GM10248 (cell line): Measurements from ENCODE around the gene POU2F3.
A peak's percentile ranks its signal among the peaks of the same experiment; 100 is the strongest.

Experiments
- CTCF ChIA-PET: fragments of 300-600 bp; sonication (Branson Sonifier 250); formaldehyde crosslinking; extraction: SDS; loops from one replicate; lab custom pipeline; 2021; ENCODE audit warnings: antibody characterized with exemption; lab: Yijun Ruan, JAX
- POLR2A ChIA-PET: fragments of 350-650 bp; sonication (Branson Sonifier 250); formaldehyde crosslinking; extraction: SDS; loops from one replicate; lab custom pipeline; 2020; ENCODE audit warnings: antibody characterized with exemption; lab: Yijun Ruan, JAX
- DNase-seq: peaks from one replicate; pipeline ENCODE4 v3.0.0; 2012; ENCODE audit errors: extremely low spot score
- CTCF ChIP-seq: IDR thresholded peaks from 2 replicates; pipeline ENCODE4 v1.5.1; 2012; ENCODE audit warnings: mild to moderate bottlenecking, low read depth; ENCODE audit errors: extremely low read depth, missing control alignments, control extremely low read depth

POU2F3 gene

GRCh38 chr11:120331301-120331996 is 91.5 kb downstream of the POU2F3 start:
- no peak for DNase-seq
- POLR2A ChIA-PET = no interaction called here
- no peak for TF ChIP-seq CTCF
- CTCF ChIA-PET = interaction anchor here (2.4 kb wide), 1 partner anchor 28 kb away, joined by 10 read pairs; no protein-coding TSS in a partner anchor

GRCh38 chr11:120332822-120333716 is 93.1 kb downstream of the POU2F3 start:
- ChIA-PET CTCF (interaction anchor here (1.2 to 4.3 kb wide), 5 partner anchors 10 to 104 kb away, joined by 3 to 15 read pairs (median 10); no protein-coding TSS in a partner anchor), POLR2A (interaction anchor here (0.8 kb wide), 1 partner anchor 226 kb away, joined by 3 read pairs; no protein-coding TSS in a partner anchor)
- DNase-seq = no peak
- TF ChIP-seq CTCF = no peak

GRCh38 chr11:120333801-120334200 is 93.9 kb downstream of the POU2F3 start:
- CTCF ChIA-PET = interaction anchor here (0.7 to 4.3 kb wide), 13 partner anchors 8 to 618 kb away, joined by 3 to 22 read pairs (median 8); partner anchors contain the start of gene TLCD5
- TF ChIP-seq CTCF = no peak
- POLR2A ChIA-PET = no interaction called here

GRCh38 chr11:120334332-120334731 is 94.4 kb downstream of the POU2F3 start:
- ChIA-PET CTCF (interaction anchor here (0.7 to 4.3 kb wide), 18 partner anchors 8 to 617 kb away, joined by 3 to 22 read pairs (median 4); partner anchors contain the start of gene TLCD5), POLR2A (no interaction called here)
- TF ChIP-seq CTCF = no peak
- DNase-seq = no peak

More at GRCh38 chr11:120333801-120334200, 93.9 kb downstream of the POU2F3 start:
- DNase-seq = no peak

GRCh38 chr11:120334894-120335462 is 95.0 kb downstream of the POU2F3 start:
- peak; percentile 70 for TF ChIP-seq CTCF
- POLR2A ChIA-PET = no interaction called here
- DNase-seq = peak; percentile 54

GRCh38 chr11:120335556-120335907 is 95.6 kb downstream of the POU2F3 start:
- TF ChIP-seq CTCF = no peak
- peak; percentile 59 for DNase-seq
- ChIA-PET POLR2A (no interaction called here), CTCF (interaction anchor here (0.7 to 4.3 kb wide), 29 partner anchors 10 to 980 kb away, joined by 3 to 22 read pairs (median 4); partner anchors contain the start of gene TLCD5)

More at GRCh38 chr11:120334894-120335462, 95.0 kb downstream of the POU2F3 start:
- CTCF ChIA-PET = interaction anchor here (0.7 to 4.3 kb wide), 31 partner anchors 8 to 979 kb away, joined by 3 to 22 read pairs (median 4); partner anchors contain the start of gene TLCD5
